GM21737 (cell line): ENCODE measurements around the gene ZNF521.

Source experiments
- ATAC-seq: cut with Tn5 transposase; IDR thresholded peaks from one replicate; pipeline ENCODE4 v1.9.1; 2021; ENCODE audit warnings: mild to moderate bottlenecking, moderate library complexity; ENCODE audit not compliant: unreplicated experiment

Gene ZNF521

DNA sequence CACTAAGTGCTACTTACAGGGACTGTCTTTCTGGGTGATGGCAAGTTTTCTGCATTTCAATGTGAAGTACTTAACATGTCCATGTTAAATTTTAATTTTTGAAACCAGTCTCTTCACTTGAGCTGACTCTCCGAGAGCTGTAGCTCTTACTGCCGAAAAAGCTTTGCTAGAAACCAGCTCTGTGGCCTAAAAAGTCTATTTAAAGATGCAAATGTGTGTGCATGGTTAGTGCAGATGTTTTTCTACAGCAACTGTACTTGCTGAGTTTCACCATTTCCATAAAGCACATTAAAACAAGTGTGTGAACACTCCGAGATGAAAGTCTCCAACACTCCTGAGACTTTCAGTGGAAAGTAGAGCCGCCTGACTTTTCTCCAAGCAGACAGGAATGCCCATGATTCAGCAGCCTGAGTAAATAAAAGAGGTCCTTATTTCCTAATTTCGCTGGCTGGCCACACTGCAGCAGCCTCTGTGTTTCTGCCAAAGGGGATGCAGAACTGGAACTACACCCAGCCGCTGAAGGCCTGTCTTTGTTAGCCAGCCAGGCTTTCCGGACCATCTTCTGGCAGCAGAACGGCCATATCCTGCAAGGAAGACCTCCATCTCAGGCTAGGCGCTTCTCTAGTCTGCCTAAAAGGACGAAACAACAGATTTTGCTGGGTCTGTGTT lies 121.2 kb downstream of the ZNF521 start:
- ATAC-seq, result no peak

DNA sequence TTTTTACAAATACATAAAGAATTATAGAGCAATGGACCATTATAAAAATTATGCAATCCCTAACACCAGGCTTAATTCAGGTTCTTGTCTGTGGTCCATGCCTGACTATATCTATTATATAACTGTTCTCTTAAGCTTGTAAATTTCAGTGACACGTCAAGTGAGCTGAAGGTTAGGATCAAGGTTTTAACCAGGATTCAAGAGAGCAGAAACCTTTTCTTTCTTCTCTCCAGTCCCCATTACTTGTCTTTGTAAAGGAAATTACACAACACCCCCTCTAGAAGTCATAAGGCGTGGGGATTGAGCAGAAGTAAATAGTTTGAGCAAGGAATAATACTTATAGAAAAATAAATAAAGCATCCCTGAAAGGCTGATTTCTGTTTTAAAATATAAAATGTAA lies 122.0 kb downstream of the ZNF521 start:
- ATAC-seq, result no peak

DNA sequence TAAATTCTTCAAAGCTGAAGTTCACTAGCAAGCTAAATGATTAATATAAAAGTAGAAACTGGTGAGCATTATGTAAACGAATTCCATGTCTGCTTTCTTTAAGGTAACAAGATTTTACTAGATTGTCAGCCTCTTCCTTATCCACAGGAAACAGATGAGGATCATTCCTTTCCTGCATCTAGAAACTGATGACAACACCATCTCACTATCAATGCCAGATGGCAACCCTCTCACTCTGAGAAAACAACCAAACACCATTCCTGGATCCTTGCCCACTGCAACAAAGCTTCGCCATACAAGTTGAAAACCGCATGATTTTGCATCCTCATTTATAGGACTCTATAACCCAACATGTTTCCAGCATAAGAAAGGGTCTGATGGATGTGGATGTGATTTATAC lies 122.9 kb downstream of the ZNF521 start:
- no peak for ATAC-seq

DNA sequence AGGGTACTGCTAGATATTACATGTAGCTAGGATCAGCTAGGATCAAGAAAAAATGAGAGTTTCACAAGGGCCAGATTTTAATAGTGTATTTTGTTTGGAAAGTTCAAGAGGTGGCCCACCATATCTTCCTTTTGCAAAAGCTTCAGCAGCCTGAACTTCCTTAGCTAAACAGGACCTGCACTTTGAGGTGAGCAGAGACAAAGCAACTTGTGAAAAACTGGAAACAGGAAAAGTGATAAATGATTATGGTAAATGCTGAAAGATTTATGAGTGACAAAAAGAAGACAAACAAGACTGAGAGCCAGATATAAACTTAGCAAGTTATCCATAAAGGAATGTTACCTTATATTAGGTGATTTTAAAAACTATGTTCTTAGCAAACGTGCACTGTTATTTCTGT lies 123.6 kb downstream of the ZNF521 start:
- ATAC-seq, result no peak

DNA sequence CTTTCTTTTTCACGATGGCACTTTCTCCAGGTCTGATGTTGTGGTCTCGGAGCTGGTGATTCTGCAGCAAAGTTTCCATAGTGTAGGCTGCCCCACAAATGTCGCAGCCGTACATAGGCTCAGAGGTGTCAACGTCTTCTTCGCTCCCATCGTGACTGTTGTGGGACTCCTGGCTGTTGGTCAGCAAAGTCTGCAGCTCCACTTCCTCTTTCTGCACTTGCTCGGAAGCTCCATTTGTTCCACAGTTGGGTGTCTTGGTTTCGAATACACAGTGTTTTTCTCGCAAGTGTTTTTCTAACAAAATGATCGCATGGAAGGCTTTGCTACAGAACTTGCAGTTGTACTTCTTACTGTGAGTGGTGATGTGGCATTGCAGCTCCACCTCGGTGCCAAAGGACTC lies 126.8 kb downstream of the ZNF521 start:
- ATAC-seq, result no peak

DNA sequence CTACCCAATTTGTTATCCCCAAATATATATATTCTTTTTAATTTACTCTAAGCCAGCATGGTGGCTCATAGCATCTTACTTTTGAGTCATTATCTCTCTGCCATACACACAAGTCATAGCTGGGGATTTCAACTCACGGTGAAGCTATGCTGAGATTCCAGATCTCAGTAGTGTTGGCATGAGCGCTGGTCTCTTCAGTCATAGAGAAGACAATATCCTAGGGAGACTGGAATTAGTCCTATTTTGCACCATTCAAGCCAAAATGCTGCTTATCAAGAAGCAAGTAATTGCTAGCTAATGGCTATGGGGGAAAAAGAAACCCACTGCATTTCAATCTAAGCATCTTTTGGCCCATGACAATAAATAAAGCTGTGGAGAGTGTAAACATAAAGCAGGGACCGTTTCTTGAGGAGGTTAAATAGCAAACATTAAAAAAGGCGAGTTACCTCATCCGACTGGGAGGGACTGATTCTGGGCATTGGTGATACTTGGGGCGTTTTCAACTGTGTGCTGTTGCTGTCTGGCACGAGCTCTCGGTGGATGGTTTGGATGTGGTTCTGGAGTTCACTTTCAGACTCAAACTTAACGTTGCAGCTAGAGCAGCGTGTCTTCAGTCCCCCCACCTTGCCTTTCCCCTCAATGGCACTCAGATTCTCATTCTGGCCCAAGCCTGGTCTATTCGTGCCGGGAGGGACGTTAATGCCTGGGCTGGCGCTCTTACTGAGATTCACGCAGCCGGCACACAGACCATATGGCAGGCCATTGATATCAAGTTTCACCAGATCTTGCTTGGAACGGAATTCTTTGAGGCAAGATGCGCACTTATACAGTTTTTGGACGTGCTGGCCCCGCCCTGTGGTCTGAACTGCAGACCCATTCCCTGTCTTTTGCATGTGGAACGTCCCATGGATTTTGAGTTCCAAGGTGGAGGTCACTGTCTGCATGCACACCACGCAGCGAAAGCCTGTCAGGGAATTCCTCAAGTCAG lies 127.8 kb downstream of the ZNF521 start:
- ATAC-seq, result no peak

DNA sequence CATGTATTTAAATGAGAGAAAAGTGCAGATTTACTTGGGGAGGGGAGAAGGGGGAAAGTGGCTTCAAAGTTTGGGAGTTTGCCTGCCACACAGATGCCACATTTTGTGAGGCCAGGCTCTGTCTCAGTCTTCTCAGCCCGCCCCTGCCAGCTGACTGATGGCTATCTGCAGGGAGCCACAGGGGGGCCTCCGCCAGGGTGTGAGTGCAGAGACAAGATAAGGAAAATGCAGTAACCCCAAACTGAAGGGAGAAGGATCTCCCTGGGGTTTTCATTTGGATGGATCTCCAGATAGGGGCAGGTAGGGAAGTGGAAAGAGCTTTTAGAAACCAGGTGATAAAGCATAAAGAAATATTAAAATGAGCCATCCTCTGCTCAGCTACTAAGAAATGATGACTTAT lies 128.8 kb downstream of the ZNF521 start:
- ATAC-seq, result no peak

DNA sequence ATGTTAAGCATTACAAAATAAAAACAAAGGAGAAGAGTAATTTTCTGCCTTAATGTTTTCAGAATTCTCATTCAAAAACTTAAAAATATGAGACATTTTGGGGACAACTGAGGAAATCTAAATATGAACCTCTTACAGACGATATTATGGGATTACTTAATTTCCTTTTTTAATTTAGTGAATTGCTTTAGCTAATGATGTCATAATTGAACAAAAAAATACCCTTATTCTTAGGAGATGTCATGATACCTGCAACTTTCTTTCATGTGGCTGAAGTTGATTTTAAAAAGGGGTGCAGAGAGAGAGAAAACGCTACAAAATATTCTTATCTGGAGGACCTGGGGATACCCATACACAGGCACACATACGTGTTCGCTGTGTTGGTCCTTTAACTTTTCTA lies 129.3 kb downstream of the ZNF521 start:
- ATAC-seq, result no peak

DNA sequence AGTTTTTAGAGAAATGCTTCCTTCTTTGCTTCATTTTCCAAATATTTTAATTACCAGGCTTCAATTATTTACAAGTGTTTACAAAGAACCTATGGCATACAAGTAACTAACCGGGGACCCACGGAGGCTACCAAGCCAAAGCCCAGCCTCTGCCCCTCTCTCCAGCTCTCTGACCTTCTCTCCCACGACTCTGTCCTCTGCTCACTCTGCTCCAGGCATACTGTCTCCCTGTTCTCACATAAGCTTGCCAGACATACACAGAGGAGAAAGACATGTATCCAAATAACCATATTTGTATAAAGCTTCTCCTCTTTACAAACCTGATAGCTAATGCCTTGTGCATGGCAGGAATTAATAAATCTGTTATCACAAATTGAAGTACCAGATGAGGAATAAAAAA lies 141.3 kb downstream of the ZNF521 start:
- no peak for ATAC-seq

DNA sequence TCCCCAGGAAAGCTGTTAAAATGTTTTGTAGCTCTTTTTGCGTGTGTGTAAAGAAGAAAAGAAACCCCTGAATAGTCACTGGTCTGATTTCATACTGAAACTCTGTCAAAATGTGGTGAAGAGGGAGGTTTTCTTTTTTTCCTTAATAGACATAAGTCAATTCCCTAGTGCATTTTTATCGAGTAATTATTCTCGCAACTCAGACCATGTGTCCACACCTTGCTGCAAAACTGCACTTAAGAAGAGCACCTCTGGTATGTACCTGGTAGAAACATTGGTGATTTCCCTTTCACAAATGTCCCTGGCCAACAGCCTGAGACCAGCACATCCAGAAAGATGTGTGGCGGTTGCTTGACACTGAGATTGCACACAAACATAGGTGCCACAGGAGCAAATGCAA lies 159.9 kb downstream of the ZNF521 start:
- no peak for ATAC-seq

DNA sequence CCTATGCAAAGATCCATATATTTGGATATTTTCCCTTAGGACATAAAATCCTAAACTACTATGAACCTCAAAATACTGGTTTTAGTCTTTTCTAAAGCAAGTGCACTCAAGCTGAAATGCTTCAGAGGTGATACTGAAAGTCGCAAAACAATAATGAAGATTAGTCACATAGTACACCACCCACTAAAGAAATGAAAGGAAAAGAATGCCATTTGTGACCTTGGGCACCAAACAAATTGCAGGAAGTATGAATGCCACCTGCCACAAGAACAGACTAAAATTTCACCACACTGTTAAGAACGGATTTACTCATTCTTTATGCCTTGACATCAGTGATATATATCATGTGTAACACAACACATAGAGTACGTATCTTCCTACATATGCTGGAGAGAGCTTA lies 161.5 kb downstream of the ZNF521 start:
- ATAC-seq, result no peak

DNA sequence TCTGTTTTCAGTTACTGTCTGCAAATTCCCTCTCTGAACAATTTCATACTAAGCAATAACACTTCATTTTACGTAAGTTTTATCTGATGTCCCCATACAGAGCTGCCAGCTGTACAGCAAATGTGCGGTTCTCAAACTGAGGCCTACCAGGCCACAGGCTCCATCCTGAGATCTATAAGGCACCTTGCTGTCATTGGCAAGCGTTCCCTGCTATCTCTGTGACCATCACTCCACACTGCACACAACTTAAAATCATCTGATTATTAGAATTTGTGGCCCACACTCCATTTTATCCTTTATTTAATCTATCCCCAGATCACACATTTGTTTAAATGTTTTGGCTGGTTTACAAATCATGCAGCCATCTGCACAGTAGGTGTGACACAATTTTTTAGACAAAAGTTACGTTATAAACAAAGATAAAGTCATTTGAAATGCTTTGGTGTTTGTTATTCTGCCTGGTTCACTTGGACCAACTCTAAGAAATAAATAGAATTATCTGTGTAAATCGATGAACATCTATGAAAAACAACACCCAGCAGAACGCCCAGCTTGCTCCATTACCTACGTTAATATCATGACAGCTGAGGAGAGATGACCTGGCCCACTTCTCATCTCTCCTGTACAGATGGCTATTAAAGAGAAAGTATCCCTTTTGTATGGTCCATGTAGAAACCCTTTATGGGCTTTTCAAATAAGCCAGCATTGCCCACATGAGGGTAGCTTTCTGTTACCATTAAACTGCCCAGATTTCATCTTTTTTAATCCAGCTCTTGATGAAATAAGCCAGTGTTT lies 162.4 kb downstream of the ZNF521 start:
- ATAC-seq, result no peak

DNA sequence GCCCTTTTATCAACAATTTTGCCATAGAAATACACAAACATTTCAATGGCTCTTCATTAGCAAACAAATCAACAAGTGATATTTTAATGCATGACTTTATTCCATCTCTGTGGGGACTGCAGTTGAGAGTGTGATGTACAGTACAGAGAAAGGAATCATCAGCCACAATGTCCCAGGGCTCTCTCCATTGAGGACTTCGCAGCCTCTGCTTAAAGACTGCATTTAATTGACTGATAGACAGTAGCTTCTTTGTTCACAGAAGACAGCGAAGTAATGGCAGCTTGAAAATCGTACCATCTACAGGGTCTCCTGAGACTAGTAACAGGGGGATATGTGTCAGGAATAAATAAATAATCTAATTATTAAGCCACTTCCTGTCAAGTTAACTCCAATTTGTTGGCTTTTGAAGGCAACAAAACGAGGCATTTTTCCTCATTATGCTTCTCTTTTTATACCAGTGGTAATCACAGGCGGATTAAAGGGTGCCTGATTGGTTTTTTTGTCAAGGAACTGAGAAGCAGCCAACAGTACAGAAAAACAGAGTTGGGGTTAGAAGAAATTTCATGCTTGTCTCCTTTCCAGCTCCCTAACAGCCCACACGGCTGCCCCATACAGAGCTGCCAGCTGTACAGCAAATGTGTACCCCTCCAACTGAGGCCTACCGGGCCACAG lies 164.3 kb downstream of the ZNF521 start:
- no peak for ATAC-seq

DNA sequence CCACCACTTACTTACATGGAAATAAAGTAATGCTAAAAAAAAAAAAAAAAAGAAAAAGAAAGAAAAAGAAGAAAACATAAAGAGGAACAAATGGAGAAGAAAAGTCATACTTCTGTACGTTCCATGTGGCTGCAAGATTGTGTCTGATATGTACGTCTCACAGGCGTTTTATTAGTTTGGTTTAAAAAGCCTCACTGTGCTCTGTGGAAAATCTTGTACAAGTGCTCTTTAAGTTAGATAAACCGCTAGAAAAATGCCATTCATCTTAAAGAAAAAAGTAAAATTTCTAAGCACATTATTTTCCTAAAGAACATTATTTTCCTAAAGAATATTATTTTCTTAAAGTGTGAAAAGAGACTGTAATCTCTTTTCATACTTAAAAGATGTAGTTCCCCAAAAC lies 165.1 kb downstream of the ZNF521 start:
- no peak for ATAC-seq

DNA sequence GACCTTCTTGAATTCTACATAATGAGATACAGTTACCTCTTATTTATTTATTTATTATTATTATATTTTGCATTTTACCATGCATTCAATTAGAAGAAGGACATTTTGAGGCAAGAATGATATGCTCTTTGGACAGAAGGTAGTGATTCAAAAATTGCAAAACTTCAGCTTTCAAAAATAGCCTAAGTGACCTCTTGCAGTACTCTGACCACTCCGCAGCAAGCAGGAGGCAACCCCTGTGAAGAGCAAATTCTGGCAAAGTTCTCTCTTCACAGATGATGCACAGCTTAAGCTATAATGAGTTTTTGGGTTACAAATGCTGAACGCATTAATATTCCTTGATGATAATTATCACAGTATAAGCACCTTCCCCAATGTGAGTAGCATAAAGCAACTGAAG lies 170.0 kb downstream of the ZNF521 start:
- ATAC-seq, result no peak

DNA sequence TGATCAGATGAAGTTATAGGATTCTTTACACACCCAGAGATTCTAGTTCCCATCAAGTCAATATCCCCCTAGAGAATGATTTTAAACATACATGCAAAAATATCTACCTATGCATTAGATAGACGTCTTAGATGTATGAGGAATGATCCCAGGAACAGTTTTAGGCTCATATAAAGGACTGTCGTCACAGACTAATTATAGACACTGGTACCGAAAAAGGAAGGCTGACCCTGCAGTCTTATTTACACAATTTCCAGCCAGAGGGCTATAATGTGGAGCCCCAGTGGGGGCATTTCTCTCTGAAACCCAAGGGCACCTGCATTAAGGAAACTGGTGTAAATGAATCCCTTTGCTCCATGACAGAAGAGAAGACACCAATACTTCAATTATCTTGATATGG lies 170.4 kb downstream of the ZNF521 start:
- no peak for ATAC-seq

DNA sequence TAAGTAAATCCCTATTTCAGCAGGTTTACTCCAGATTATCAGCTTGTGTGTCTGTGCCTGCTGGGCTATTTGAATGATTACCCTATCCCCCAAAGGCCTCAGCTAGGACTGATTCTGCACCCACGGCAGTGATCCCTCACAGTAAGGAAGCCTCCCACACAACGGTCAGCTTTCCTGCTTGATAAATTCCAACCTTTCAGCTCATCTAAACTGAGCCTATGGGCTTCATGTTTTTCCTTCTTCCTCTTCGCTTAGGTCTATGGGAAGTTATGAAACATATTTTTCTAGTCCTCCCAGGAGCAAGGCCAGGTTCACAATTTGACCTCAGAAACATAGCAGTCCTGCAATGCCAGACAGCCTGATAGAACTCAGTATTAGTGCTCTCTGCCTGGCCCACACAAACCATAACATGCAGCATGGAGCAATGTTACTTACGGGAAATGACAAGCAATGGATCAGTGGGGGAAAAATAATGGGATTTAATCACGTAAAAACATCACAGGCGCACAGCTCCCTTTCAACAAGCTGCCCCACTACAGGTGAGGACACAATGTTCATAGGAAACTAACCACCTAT lies 170.9 kb downstream of the ZNF521 start:
- no peak for ATAC-seq

DNA sequence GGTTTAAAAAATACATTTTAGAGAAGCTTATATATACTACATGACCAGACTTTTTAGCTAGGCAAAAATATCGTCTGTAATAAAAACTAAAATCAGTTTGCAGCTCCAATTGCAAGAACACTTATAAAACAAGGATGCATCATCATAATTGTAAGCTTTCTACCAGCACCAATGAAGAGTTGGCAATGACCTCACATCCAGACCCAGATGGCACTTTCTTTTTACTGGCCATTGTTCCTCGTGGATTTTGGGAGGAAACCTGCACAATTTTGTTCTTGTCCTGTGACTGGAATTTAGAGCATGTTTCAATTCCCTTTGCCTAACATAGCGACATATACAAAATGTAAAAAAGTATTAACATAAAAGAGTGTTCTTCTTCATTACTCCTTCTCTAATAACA lies 174.3 kb downstream of the ZNF521 start:
- no peak for ATAC-seq

DNA sequence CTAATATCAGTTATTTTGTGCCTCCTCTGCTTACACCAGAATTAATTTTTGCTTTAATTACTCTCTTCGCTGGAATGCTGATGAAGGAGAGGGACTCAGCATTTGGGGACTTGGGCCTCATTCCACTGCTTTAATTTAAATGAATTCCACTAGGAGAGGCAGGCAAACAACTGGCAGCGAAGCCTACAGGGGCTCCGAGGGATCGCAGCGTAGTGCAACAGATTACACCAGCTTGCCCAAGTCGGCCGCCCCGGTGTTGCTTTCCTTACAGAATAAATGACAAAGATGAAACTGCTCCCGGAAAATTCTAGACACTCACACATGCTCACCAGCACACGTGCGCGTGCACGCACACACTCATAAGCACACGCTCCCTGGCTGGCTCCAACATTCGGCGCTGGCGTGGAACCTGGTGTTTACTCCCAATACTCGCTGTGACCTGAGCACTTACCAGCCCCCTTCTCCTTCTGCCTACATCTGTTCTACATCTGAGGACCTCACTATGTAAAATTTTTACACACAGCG lies 175.4 kb downstream of the ZNF521 start:
- ATAC-seq, result no peak
